ENCODE data around the gene CREB3.

- TF ChIP-seq CTCF (IDR thresholded peaks at IDR 0.05 in 4 of 5, conservative IDR thresholded peaks at IDR 0.05 in 1 of 5) (no peak), POLR2A (IDR thresholded peaks at IDR 0.05) (peak; percentile 21 to 25)
These were observed 41.7 kb upstream of the CREB3 start for GRCh38 chr9:35690614-35691333.
